Ascending aorta (tissue), 2 donors: ENCODE measurements around the gene KCNJ11. TPM values are rescaled to one million over a fixed set of nuclear protein-coding genes. Genes with fewer than 3 reads are reported as not detected.

Experiments
- DNase-seq, 2 donors: peaks; one replicate each; pipeline ENCODE4 v3.0.0-alpha.2; 2019; ENCODE audit warnings: low spot score in 2 of 2
- H3K27ac ChIP-seq, 2 donors: fragments of 200-600 bp; sonication (generic); one replicate each; pipeline ENCODE4 v1.5.1; 2016 to 2017; ENCODE audit warnings: mild to moderate bottlenecking in 1 of 2
- H3K27me3 ChIP-seq: fragments of 200-600 bp; sonication (generic); one replicate; pipeline ENCODE4 v1.5.1; 2017
- H3K36me3 ChIP-seq, 2 donors: fragments of 200-600 bp; sonication (generic); one replicate each; pipeline ENCODE4 v1.5.1; 2016
- H3K4me1 ChIP-seq, 2 donors: fragments of 200-600 bp; sonication (generic); one replicate each; pipeline ENCODE4 v1.5.1; 2016 to 2017; ENCODE audit warnings: mild to moderate bottlenecking in 1 of 2
- H3K4me3 ChIP-seq, 2 donors: fragments of 200-600 bp; sonication (generic); one replicate each; pipeline ENCODE4 v1.5.1; 2016 to 2017; ENCODE audit warnings: mild to moderate bottlenecking in 1 of 2
- H3K9me3 ChIP-seq, 2 donors: fragments of 200-600 bp; sonication (generic); one replicate each; pipeline ENCODE4 v1.5.1; 2016
- intact Hi-C: fragments of 100-400 bp; cut with DNase I; formaldehyde crosslinking; loops from one replicate; pipeline ENCODE4 v1.15.1; 2023
- total RNA-seq: library from RNA; depleted of rRNA; stranded (reverse); fragments of >200 nt; gene quantifications from one replicate; pipeline ENCODE4 v1.1.0, GENCODE V29; 2016
- TF ChIP-seq, protein P1 (sequence below), 3 experiments: fragments of 200-600 bp in 2 of 3; fragments of 450-650 bp in 1 of 3; sonication (generic) in 2 of 3; IDR thresholded peaks; one replicate each; pipeline ENCODE4 v1.5.1; 2016 to 2019; ENCODE audit warnings: antibody characterized with exemption in 3 of 3, mild to moderate bottlenecking in 1 of 3, moderate library complexity in 1 of 3

The KCNJ11 gene
- total RNA-seq, 1 donor from 2014 or later = not detected

DNA sequence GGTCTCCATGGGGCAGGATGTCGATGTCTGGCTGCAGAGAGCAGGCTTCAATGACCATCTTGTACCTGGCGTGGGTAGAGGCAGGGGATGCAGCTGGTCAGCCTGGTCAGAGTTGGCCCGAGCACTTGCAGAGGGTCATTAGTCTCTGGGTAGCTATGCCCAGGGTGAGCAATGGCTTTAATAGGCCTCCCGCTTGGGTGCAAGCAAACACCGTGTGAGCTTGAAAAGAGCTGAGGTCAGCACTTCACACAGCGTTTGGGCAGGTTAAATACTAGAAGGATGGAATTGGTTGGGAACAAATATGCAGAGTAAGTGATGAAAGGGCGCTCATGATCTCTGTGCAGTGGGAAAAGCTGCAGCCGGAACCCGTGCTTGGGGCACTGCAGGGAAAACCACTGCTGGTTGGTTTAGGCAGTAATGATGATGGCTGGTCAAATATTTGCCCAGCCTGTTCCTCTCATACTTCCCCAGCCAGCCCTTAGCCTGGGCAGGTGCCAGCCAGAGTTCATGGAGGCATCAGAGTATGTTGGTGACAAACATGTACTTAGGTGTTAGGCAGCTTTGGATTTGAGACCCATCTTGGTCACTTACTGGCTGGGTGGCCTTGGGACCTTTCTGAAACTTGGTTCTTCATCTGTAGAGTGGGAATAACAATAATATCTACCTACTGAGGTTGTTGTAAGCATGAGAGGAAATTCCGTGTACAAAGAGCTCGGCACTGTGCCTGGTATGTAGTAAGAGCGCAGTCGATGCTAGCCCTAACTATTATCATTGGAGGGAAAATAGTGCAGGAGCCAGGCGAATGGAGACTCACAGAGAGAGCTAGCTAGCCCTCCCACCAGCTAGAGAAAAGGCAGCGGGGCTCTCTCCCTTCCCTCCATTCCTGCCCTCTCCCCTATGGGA lies 25.2 kb upstream of the KCNJ11 start:
- H3K9me3 ChIP-seq = no peaks in the 10 kb centered on the region
- TF ChIP-seq, protein P1, sequence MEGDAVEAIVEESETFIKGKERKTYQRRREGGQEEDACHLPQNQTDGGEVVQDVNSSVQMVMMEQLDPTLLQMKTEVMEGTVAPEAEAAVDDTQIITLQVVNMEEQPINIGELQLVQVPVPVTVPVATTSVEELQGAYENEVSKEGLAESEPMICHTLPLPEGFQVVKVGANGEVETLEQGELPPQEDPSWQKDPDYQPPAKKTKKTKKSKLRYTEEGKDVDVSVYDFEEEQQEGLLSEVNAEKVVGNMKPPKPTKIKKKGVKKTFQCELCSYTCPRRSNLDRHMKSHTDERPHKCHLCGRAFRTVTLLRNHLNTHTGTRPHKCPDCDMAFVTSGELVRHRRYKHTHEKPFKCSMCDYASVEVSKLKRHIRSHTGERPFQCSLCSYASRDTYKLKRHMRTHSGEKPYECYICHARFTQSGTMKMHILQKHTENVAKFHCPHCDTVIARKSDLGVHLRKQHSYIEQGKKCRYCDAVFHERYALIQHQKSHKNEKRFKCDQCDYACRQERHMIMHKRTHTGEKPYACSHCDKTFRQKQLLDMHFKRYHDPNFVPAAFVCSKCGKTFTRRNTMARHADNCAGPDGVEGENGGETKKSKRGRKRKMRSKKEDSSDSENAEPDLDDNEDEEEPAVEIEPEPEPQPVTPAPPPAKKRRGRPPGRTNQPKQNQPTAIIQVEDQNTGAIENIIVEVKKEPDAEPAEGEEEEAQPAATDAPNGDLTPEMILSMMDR (IDR thresholded peaks at IDR 0.05) = no peak
- H3K4me3 ChIP-seq = no peak overlapping the region
- H3K36me3 ChIP-seq = no peaks in the 10 kb centered on the region
- intact Hi-C loops = no loop called here
- DNase-seq = no peak
- H3K4me1 ChIP-seq = no peaks in the 10 kb centered on the region
- no peak overlapping the region for H3K27ac ChIP-seq
- H3K27me3 ChIP-seq = no peaks in the 10 kb centered on the region

- H3K4me1 ChIP-seq = no peaks in the 10 kb centered on the region
- intact Hi-C loops = no loop called here
- H3K36me3 ChIP-seq = no peaks in the 10 kb centered on the region
- TF ChIP-seq, protein P1 (IDR thresholded peaks at IDR 0.05) = no peak
- H3K4me3 ChIP-seq = no peak overlapping the region
- no peaks in the 10 kb centered on the region for H3K27me3 ChIP-seq
- no peak for DNase-seq
- no peak overlapping the region for H3K27ac ChIP-seq
- H3K9me3 ChIP-seq = no peaks in the 10 kb centered on the region
Observed at GRCh38 chr11:17412488-17413180, 24.2 kb upstream of the KCNJ11 start.

DNA sequence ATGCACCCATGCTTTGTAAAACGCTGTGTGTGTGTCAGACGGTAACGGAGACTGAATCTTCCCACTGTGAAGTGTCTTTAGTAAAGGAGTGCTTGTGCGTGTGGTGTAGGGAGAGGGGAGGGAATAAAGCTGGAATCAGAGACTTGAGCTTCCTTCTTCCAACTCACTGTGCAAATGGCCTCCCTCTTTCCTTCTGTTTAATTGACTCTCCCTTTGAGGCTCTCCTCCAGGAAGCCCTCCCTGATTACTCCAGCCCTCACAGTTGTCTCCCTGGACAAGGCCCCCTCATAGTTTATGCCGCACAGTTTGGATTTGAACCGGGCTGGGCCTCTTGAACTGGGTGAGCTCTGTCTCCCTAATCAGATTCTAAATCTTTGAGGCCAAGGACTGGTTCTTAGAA lies 23.0 kb upstream of the KCNJ11 start:
- Histone ChIP-seq H3K27ac (no peak overlapping the region), H3K9me3 (no peaks in the 10 kb centered on the region), H3K36me3 (no peaks in the 10 kb centered on the region), H3K27me3 (no peaks in the 10 kb centered on the region), H3K4me1 (peaks cover 2 to 5% of the 10 kb centered on the region in 2 donors), H3K4me3 (no peak overlapping the region)
- TF ChIP-seq, protein P1 (IDR thresholded peaks at IDR 0.05) = no peak
- DNase-seq = no peak
- intact Hi-C loops = no loop called here

DNA sequence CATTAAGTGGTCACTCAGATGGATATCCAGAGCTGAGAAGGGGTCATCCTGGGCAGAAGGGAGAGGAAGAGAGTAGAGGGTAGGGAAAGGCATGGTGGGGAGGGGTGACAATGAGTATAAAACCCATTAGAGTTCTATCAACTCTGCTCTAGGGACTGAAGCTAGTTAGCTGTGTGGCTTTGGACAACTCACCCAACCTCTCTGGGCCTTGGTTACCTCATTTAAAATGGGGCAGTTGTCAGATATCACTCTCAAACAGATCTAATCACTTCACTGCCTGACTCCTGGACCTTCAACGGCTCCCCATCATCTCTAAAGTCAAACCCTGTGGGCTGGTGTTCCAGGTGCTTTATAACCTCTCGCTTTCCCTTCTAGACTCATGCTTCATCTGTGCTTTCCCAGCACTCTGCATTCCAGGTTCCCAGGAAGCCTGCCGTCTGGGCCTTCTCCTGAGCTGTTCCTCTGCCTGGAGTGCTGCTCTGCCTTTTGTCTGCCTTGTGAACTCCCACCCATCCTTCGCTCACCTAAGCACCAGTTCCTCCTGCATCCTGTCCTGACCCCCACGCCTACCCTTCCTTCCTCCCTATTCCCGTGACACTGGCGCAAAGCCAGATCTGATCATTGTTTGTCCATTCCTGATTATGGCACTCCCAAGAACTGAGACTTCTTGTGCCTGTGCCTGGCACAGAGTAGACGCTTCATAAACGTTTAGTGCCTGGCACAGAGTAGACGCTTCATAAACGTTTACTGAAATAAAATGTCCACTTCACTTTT lies 22.3 kb upstream of the KCNJ11 start:
- Histone ChIP-seq H3K9me3 (no peaks in the 10 kb centered on the region), H3K4me1 (peaks cover 8 to 11% of the 10 kb centered on the region in 2 donors), H3K36me3 (no peaks in the 10 kb centered on the region), H3K27me3 (no peaks in the 10 kb centered on the region), H3K27ac (no peak overlapping the region), H3K4me3 (no peak overlapping the region)
- intact Hi-C loops = no loop called here
- no peak for DNase-seq
- TF ChIP-seq, protein P1 (IDR thresholded peaks at IDR 0.05) = no peak

DNA sequence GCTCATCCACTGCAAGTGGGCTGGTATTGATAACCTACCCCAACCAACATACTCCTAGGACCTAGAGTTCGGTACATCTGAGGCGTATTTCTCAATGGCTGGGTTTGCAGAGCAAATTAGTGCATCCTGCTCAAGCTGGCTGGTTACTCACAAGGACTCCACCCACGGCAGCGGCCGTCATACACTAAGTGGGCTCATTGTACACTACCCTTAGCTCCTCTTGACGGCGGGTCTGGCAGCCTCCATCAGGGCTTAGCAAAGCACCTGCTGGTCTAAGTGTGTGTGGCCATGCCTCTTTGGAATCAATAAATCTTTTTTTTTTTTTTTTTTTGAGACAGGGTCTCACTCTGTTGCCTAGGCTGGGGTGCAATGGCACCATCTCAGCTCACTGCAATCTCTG lies 20.2 kb upstream of the KCNJ11 start:
- Histone ChIP-seq H3K27me3 (no peaks in the 10 kb centered on the region), H3K27ac (no peak overlapping the region), H3K4me3 (no peak overlapping the region), H3K36me3 (no peaks in the 10 kb centered on the region), H3K4me1 (peaks cover 8 to 11% of the 10 kb centered on the region in 2 donors), H3K9me3 (no peaks in the 10 kb centered on the region)
- intact Hi-C loops = no loop called here
- DNase-seq = no peak
- TF ChIP-seq, protein P1 (IDR thresholded peaks at IDR 0.05) = no peak
